Measurements from ENCODE around the gene OR2A42.
"Not testable (repeated sequence)": the region's sequence is repeated elsewhere in the genome, so short reads cannot be mapped to it uniquely, and the experiment has no call there.

OR2A42 gene

DNA sequence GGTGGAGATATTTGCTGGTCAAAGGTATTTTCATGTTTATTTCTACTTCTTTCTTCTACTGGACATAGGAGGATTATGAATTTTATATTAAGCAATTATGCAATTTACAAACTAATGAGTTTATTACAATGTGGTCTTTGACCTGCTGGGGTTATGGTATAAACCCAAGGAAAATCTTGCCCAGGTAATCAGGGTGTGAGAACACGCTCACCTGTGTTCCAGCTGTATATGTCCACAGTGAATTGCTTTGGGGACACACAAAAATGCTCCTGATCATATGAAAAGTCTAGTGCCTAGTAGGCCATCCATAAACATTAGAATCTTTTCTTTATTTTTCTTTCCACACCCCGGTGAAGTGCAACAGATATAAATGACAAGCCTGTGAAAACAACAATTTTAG, at the start of gene OR2A42:
Gene OR2A42 (minus strand): TSS at position 241 of the 400 bp plus-strand sequence. CDS start 6,762 bp downstream, outside the sequence.
- DNase-seq, result not testable (repeated sequence)

DNA sequence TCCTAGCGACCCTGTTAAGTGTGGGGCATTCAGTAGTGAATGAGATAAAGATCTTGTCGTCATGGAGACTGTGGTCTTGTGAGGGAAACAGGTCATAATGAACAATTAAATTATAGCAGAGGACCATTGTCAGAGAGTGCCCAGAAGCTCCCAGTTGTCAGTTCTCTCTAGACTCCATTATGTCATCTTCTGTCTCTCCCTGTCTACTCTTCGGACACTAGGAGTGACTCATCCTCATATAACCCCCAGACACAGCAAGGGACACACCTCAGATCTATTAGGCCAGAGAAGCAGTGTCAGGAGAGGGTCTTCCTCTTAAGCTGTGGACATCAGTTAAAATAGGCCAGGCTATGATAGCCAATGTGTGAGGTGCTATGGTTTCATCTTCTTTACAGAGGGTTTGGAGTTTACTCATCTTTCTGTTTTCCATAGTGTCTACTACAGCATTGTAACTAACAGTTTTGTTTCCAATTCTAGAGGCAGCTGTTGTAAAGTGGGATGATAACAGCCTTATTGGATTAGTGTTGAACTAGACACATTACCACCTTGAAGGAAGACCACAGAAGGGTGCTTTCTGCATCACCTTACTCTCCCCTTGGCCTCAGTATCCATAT, 47.9 kb upstream of the OR2A42 start:
- not testable (repeated sequence) for DNase-seq

DNA sequence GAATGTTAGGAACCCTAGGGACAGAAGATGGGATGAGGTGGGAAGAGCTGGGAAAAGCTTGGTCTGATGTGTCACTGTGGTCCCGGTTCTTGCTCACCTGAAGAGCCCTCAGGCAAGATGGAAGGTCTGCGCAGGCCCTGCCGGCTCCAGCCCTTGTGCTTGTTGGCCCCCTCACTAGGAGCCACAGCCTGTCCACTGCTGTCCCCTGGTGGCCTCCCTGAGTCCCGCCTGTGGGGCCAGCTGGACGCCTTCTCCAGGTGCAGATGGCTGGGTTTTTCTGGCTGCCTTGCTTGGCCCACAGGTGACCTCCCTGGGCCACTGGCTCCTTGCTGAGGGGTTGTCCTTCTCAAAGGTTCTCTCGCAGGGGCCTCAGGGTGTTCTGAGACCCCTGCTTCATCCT, 44.3 kb upstream of the OR2A42 start:
- DNase-seq, result not testable (repeated sequence)

DNA sequence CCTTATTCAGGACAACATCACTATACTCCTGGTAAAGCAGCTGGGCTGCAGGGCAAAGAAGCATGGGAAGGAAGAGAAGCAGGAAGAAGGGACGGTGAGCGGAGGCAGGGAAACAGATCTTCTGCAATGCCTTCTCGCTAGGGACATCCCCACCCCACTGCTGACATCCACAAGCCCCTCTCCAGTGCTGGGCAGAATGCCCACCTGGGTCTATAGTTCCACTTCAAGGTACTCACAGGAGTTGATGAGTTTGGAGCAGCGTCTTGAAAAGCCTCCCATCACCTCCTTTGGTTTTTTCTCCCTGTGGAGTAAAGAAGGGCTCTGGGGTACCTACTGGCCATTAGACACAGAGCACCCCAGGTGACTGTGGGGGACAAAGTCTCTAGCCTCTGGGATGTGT, 43.1 kb upstream of the OR2A42 start:
- not testable (repeated sequence) for DNase-seq

DNA sequence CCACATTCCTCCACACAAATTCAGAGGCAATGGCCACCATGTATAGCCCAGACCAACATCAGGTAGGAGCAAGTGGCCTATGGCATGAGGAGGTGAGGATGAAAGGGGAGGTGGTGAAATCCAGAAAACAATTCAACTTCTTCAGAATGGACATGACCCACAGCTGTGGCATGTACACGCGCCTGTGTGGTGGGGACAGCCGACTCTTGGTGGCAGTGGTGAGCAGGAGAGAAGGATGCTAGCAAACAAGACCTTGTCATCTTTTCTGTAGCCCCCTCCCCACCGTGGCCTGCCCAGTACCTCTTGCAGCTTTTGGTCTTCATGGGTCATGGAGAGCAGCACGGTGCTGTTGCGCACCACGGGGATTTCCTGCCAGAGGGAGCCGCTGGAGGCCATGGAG, 42.6 kb upstream of the OR2A42 start:
- not testable (repeated sequence) for DNase-seq

GRCh38 chr7:144280010-144280409, 40.6 kb upstream of the OR2A42 start:
- DNase-seq, result not testable (repeated sequence)

GRCh38 chr7:144275281-144275680, 35.9 kb upstream of the OR2A42 start:
- DNase-seq, result not testable (repeated sequence)

GRCh38 chr7:144269188-144269587, 29.8 kb upstream of the OR2A42 start, which contains the start of gene CTAGE8:
TSS of gene CTAGE8 (minus strand) at chr7:144269288. CDS start at chr7:144269250, 38 bp downstream.
- DNase-seq, result not testable (repeated sequence)

- DNase-seq, result not testable (repeated sequence)
Observed at GRCh38 chr7:144264692-144265091, 25.3 kb upstream of the OR2A42 start, which contains the start of gene OR2A7. TSS of gene OR2A7 (minus strand) at chr7:144264792. CDS start at chr7:144259628, 5,164 bp downstream.

- DNase-seq, result not testable (repeated sequence)
Observed at GRCh38 chr7:144262128-144262527, 22.7 kb upstream of the OR2A42 start.

DNA sequence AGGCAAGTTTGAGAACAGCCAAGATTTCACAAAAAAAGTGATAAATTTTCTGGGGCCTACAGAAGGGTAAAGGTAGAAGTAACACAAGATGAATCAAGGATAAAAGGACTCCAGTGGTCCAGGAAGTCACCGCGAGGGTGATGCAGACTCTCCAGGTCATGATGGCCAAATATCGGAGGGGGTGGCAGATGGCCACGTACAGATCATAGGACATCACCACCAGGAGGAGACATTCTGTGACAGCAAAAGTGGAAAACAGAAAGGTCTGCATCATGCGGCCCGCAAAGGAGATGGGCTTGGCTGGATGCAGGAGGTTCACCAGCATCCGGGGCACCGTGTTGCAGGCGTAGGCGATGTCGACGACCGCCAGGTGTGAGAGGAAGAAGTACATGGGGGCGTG, 19.7 kb upstream of the OR2A42 start:
- not testable (repeated sequence) for DNase-seq

- peak; percentile 11 for DNase-seq
Observed at GRCh38 chr7:144256112-144256511, 16.7 kb upstream of the OR2A42 start.

DNA sequence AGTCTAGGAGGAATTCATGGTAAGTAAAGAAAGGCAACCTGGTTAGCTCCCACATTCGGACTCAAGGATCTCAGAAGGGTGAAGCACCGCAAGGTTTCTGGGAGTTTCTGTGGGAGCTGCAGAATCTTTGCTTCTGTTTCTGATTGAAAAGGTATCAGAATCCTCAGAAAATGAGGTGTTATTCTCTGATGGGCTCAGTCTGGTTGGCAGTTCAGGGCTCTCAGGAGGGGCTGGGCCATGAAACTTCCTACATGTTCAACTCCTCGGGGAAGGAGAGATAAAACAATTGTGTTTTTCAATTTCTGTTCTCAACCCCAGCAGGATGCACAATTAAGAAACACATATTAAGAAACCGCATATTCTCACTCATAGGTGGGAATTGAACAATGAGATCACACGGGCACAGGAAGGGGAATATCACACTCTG, 16.1 kb upstream of the OR2A42 start:
- DNase-seq, result peak; percentile 13

- not testable (repeated sequence) for DNase-seq
Observed at GRCh38 chr7:144252307-144252706, 12.9 kb upstream of the OR2A42 start.

GRCh38 chr7:144247674-144248330, 8.4 kb upstream of the OR2A42 start:
- DNase-seq, result not testable (repeated sequence)

- DNase-seq, result not testable (repeated sequence)
Observed at GRCh38 chr7:144246967-144247366, 7.6 kb upstream of the OR2A42 start.

DNA sequence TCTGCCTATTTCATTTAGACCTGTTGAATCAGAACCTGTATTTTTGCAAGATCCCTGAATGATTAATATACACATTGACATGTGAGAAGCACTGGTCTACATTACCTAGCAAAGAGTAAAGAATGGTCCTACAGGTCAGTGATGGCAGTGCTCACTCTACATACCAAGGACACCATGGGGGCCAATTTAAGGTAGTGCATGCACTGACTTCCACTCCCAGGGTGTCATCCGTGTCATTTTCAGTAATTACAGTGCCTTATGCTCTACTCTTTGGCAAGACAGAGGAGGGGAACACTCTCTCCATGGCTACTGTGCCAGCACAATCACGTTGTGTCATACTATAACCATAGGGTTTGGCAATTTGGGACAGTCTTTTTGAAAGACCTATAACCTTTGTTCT, 6.0 kb upstream of the OR2A42 start:
- DNase-seq, result not testable (repeated sequence)

DNA sequence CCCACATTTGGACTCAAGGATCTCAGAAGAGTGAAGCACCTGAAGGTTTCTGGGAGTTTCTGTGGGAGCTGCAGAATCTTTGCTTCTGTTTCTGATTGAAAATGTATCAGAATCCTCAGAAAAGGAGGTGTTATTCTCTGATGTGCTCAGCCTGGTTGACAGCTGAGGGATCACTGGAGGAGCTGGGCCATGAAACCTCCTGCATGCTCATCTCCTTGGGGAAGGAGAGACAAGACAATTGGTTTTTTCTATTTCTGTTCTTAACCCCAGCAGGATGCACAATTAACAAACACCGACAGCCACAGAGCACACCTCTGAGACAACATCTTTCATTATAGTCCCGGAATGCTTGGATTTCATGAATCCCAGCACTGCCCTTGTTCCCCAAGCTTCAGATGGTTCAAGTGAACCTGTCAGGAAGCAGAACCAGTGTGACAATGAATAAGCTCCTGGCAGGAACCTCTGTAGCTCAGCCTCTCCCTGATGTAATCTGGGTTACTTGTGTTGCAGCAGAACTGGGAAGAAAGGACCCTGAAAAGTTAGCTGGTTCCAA, 799 bp downstream of the OR2A42 start:
- DNase-seq, result not testable (repeated sequence)

DNA sequence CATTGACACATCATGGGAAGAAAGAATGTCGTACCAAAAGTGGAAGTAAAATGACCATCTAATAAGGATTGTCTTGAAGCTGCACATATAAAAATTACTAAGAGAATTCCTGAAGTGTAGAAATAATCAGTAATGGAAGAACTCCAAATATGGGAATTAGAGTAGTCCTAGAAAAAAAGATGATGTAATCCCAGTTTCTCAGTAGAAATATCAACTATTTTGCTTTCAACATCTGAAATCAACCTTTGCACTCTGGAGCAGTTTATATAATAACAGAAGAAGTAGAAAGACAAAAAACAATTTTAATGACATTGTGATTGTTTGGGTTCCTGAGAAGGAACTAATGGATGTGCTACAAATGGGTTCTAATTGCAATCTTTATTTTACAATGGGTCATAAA, 6.4 kb downstream of the OR2A42 start:
- DNase-seq, result not testable (repeated sequence)

DNA sequence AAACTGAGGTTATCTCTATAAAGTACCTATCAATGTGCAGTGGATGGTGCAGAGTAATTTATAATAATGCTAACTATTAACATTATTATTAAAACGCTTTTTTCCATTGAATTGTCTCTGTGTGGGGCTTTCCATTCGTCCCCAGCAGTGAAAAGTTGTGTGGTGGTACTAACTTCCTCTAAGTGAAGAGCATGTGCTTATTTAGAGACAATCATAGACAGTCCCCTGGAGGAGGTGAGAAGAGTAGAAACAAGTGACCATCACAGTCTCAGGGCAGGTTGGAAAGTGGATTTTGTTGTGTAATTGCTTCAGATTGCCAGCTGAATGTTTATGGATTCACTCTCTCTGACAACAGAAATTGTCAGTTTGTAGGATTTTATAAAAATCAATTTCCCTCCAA, 8.4 kb downstream of the OR2A42 start:
- DNase-seq, result not testable (repeated sequence)

DNA sequence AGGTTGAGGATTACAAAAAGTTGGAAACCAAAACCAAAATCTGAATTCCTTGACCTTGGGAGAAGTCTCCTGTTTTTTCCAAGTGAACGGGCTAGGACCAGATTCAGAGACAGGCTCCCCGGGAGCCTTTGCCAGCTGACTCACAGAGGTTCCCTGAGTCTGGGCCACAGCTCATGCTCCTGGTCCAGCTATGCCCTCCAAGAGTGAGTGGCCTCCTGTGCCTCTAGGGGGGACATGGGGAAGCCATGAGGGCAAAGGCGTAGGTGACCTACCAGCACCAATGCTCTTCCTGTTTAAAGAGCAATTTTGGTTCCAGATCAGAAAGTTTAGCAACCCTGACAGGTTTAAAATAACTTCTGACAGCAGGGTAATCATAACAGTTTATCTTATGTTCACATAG, 10.6 kb downstream of the OR2A42 start:
- DNase-seq, result not testable (repeated sequence)

DNA sequence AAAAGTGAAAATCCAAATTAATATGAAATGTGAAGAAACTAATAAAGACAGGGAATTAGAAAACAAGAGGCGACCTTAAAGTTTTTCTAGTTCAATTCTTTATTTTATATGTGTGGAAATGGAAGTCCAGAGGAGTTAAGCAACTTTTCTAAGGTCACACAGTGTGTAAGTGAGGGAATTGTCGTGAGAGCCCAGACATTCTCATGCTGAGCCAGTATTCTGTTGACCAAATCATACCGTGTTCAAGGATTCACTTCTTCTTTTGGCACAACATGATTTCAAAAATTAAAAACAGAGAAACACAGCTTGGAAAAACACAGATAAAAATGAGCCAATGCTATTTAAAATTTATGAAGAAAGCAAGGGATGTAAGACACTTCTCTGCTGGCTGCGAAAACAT, 12.5 kb downstream of the OR2A42 start:
- DNase-seq, result not testable (repeated sequence)

- DNase-seq, result not testable (repeated sequence)
Observed at GRCh38 chr7:144223675-144224074, 15.7 kb downstream of the OR2A42 start.

DNA sequence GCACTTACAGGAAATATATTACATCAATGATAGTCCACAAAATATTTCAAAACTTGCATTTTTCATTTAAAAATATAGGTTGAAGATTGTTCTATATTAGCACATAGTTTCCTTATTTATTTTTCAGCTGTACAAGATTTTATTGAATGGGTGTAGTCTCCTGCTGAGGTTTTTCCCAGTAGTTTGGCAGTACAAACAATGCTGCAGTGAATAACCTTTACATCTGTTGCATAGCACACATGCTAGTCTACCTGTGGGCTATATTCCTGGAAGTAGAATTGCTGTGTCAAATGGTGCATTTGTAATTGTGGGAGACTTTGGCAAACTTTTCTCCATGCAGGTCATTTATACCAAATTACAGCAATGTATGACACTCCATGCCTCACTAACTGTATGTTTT, 18.9 kb downstream of the OR2A42 start:
- not testable (repeated sequence) for DNase-seq

Data from right hindlimb (tissue), 1 donor.